Esophagus muscularis mucosa (tissue), 4 donors: ENCODE measurements around the gene PLEKHF1. TPM values are rescaled to one million over a fixed set of nuclear protein-coding genes. Genes with fewer than 3 reads are reported as not detected.
A peak's percentile ranks its signal among the peaks of the same experiment; 100 is the strongest.
"Not testable (repeated sequence)": the region's sequence is repeated elsewhere in the genome, so short reads cannot be mapped to it uniquely, and the experiment has no call there.

Experiments used
- DNase-seq: peaks from one replicate; pipeline ENCODE4 v3.0.0-alpha.2; 2017; ENCODE audit errors: extremely low spot score
- H3K27ac ChIP-seq, 4 donors: fragments of 200-600 bp; sonication (generic); replicated peaks in 1 of 4; 1 replicate in 3 of 4; 2 replicates in 1 of 4; pipeline ENCODE4 v1.5.1; 2016 to 2019; ENCODE audit warnings: mild to moderate bottlenecking in 1 of 4
- H3K27me3 ChIP-seq, 4 donors: fragments of 200-600 bp; sonication (generic); one replicate each; pipeline versions ENCODE4 v1.5.1 to v1.6.0; 2016 to 2019
- H3K36me3 ChIP-seq, 4 donors: fragments of 200-600 bp; sonication (generic); one replicate each; pipeline ENCODE4 v1.5.1; 2016 to 2019
- H3K4me1 ChIP-seq, 4 donors: fragments of 200-600 bp; sonication (generic); one replicate each; pipeline ENCODE4 v1.5.1; 2016 to 2019
- H3K4me3 ChIP-seq, 4 donors: fragments of 200-600 bp; sonication (generic); 1 replicate in 2 of 4; 2 replicates in 2 of 4; pipeline ENCODE4 v1.5.1; 2016 to 2019; ENCODE audit warnings: mild to moderate bottlenecking in 4 of 4, moderate library complexity in 1 of 4
- H3K9me3 ChIP-seq, 4 donors: fragments of 200-600 bp; sonication (generic); 1 replicate in 3 of 4; 2 replicates in 1 of 4; pipeline ENCODE4 v1.5.1; 2016 to 2019
- EP300 ChIP-seq: sonication (generic); formaldehyde crosslinking; IDR thresholded peaks from one replicate; pipeline ENCODE4 v1.6.1; 2017; ENCODE audit warnings: antibody characterized with exemption
- POLR2A ChIP-seq: fragments of 450-650 bp; IDR thresholded peaks from one replicate; pipeline ENCODE4 v1.6.1; 2017; ENCODE audit warnings: antibody characterized with exemption, moderate library complexity, mild to moderate bottlenecking, low read depth
- POLR2AphosphoS5 ChIP-seq, 2 donors: sonication (generic); formaldehyde crosslinking; IDR thresholded peaks; one replicate each; pipeline ENCODE4 v1.6.1; 2017; ENCODE audit warnings: antibody characterized with exemption in 2 of 2
- WGBS: methylation state at CpG from one replicate; pipeline ENCODE4 v1.1.5; 2018; 5-methylcytosine and 5-hydroxymethylcytosine counted together
- intact Hi-C: fragments of 100-400 bp; cut with DNase I; formaldehyde crosslinking; loops from one replicate; pipeline ENCODE4 v1.15.1; 2023
- total RNA-seq, 4 donors: library from RNA; depleted of rRNA; stranded (reverse); fragments of >200 nt; gene quantifications; one replicate each; pipeline versions ENCODE4 v1.1.0 to v1.2.1, GENCODE V29; 2016
- TF ChIP-seq, protein P1 (sequence below), 3 experiments: fragments of 200-600 bp in 2 of 3; fragments of 450-650 bp in 1 of 3; sonication (generic) in 2 of 3; IDR thresholded peaks; one replicate each; pipeline ENCODE4 v1.5.1; 2017 to 2019; ENCODE audit warnings: antibody characterized with exemption in 3 of 3, mild to moderate bottlenecking in 2 of 3, moderate library complexity in 1 of 3

Gene PLEKHF1
- total RNA-seq, 4 donors from 2014 or later, result 27.4 to 58.6 (median 36.1) TPM

- Histone ChIP-seq H3K9me3 (no peaks in the 10 kb centered on the region), H3K4me3 (no peak overlapping the region), H3K27me3 (no peaks in the 10 kb centered on the region), H3K4me1 (peaks cover 10 to 25% (median 16%) of the 10 kb centered on the region in 4 donors), H3K36me3 (peaks cover 16 to 75% (median 62%) of the 10 kb centered on the region in 4 donors), H3K27ac (no peak overlapping the region)
- 85% methylated on average over 14 of the region's 14 CpGs for WGBS
- intact Hi-C loops, result no loop called here
- no peak for DNase-seq
- TF ChIP-seq POLR2A (no peak), POLR2AphosphoS5 (IDR thresholded peaks at IDR 0.05) (no peak), EP300 (no peak)
- TF ChIP-seq, protein P1, sequence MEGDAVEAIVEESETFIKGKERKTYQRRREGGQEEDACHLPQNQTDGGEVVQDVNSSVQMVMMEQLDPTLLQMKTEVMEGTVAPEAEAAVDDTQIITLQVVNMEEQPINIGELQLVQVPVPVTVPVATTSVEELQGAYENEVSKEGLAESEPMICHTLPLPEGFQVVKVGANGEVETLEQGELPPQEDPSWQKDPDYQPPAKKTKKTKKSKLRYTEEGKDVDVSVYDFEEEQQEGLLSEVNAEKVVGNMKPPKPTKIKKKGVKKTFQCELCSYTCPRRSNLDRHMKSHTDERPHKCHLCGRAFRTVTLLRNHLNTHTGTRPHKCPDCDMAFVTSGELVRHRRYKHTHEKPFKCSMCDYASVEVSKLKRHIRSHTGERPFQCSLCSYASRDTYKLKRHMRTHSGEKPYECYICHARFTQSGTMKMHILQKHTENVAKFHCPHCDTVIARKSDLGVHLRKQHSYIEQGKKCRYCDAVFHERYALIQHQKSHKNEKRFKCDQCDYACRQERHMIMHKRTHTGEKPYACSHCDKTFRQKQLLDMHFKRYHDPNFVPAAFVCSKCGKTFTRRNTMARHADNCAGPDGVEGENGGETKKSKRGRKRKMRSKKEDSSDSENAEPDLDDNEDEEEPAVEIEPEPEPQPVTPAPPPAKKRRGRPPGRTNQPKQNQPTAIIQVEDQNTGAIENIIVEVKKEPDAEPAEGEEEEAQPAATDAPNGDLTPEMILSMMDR (IDR thresholded peaks at IDR 0.05), result no peak
These were observed 39.6 kb downstream of the PLEKHF1 start for GRCh38 chr19:29704562-29705558.

DNA sequence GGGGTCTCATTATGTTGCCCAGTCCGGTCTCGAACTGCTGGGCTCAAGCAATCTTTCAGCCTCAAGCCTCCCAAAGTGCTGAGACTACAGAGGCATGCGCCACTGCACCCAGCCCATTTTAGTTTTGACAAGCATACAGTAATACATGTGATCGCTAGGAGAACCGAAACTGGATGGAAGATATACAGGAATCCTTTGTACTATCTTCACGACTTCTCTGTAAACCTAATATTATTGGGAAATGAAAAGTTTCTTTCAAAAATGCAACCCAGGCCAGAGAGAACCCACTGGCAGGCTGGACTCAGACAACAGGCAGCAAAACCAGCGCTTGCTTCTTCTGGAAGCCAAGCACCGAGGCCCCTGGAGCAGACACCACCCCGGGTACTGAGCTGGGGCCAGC lies 40.4 kb downstream of the PLEKHF1 start:
- 83% methylated on average over 9 of the region's 9 CpGs for WGBS
- Histone ChIP-seq H3K27me3 (no peaks in the 10 kb centered on the region), H3K27ac (no peak overlapping the region), H3K36me3 (peaks cover 16 to 75% (median 62%) of the 10 kb centered on the region in 4 donors), H3K4me3 (no peak overlapping the region), H3K9me3 (no peaks in the 10 kb centered on the region), H3K4me1 (peaks cover 10 to 34% (median 17%) of the 10 kb centered on the region in 4 donors)
- TF ChIP-seq POLR2A (no peak), EP300 (no peak), POLR2AphosphoS5 (IDR thresholded peaks at IDR 0.05) (no peak)
- TF ChIP-seq, protein P1 (IDR thresholded peaks at IDR 0.05), result no peak
- intact Hi-C loops, result no loop called here
- DNase-seq, result no peak

DNA sequence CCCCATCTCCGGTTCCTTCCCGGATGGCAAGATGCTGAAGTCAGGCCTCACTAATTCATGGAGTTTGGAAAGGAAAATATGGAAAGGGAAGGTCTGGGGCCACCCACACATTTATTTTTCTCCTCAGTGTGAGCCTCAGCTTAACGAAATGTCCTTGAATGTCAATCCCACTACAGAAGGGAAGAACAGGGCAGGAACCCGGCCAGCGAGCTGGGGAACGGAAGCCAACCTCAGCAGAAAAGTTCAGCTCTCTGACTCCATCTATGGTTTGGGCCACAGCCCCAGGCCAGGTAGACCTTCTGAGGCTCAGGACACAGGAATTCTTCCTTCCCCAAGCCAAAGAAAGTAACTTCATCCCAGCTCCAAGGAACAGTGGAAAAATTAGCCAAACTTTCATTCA lies 41.4 kb downstream of the PLEKHF1 start:
- Histone ChIP-seq H3K9me3 (no peaks in the 10 kb centered on the region), H3K36me3 (peaks cover 16 to 71% (median 66%) of the 10 kb centered on the region in 4 donors), H3K27ac (no peak overlapping the region), H3K4me3 (no peak overlapping the region), H3K27me3 (no peaks in the 10 kb centered on the region), H3K4me1 (peaks cover 11 to 39% (median 19%) of the 10 kb centered on the region in 4 donors)
- TF ChIP-seq POLR2AphosphoS5 (IDR thresholded peaks at IDR 0.05) (no peak), POLR2A (no peak), EP300 (no peak)
- TF ChIP-seq, protein P1 (IDR thresholded peaks at IDR 0.05), result no peak
- intact Hi-C loops, result no loop called here
- WGBS, result 83% methylated on average over 6 of the region's 6 CpGs
- no peak for DNase-seq

- peaks cover 15 to 53% (median 47%) of the 10 kb centered on the region in 4 donors for H3K36me3 ChIP-seq
- H3K4me3 ChIP-seq, result no peak overlapping the region
- 62% methylated on average over 18 of the region's 18 CpGs for WGBS
- no peaks in the 10 kb centered on the region for H3K27me3 ChIP-seq
- intact Hi-C loops, result no loop called here
- peaks cover 16 to 61% (median 34%) of the 10 kb centered on the region in 4 donors for H3K4me1 ChIP-seq
- peak overlapping the region in 1 of 4 donors; percentile 13 for H3K27ac ChIP-seq
- DNase-seq, result no peak
- no peak for TF ChIP-seq EP300
- no peak for TF ChIP-seq POLR2A
- no peak for TF ChIP-seq POLR2AphosphoS5 (IDR thresholded peaks at IDR 0.05)
- TF ChIP-seq, protein P1 (IDR thresholded peaks at IDR 0.05), result no peak
- H3K9me3 ChIP-seq, result no peaks in the 10 kb centered on the region
These were observed 43.5 kb downstream of the PLEKHF1 start for GRCh38 chr19:29708554-29709439.

DNA sequence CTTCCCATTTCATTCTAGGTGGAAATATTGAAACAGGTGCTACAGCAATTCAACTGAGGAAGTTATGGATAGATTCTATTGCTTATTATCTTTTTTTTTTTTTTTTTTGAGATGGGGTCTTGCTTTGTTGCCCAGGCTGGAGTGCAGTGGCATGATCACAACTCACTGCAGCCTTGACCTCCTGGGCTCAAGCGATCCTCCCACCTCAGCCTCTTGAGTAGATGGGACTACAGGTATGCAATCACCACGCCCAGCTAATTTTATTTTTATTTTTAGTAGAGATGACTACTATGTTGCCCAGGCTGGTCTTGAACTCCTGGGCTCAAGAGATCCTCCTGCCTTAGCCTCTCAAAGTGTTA lies 44.2 kb downstream of the PLEKHF1 start:
- DNase-seq, H3K4me3 ChIP-seq, H3K27me3 ChIP-seq, intact Hi-C loops, H3K27ac ChIP-seq, H3K9me3 ChIP-seq: not testable (repeated sequence)
- peaks cover 15 to 47% (median 42%) of the 10 kb centered on the region in 4 donors for H3K36me3 ChIP-seq
- WGBS, result 93% methylated on average over 2 of the region's 2 CpGs
- H3K4me1 ChIP-seq, result peaks cover 21 to 67% (median 40%) of the 10 kb centered on the region in 4 donors
